SK-N-SH treated with all-trans-retinoic acid at 6 μM for 48 hours (cell line): ENCODE results near the gene ELP1.

Source experiments
- BACH2 ChIP-seq: fragments of 250-450 bp; sonication (Bioruptor Pico); IDR thresholded peaks from 2 replicates; pipeline ENCODE4 v1.9.0; 2021; ENCODE audit warnings: mild to moderate bottlenecking, borderline replicate concordance
- CSDC2 ChIP-seq: fragments of 250-450 bp; sonication (Bioruptor Pico); IDR thresholded peaks from 2 replicates; pipeline ENCODE4 v1.5.0; 2020; ENCODE audit warnings: mild to moderate bottlenecking, moderate library complexity
- OSR1 ChIP-seq: fragments of 250-450 bp; sonication (Bioruptor Pico); IDR thresholded peaks from 2 replicates; pipeline ENCODE4 v1.8.0; 2022; ENCODE audit warnings: moderate library complexity, mild to moderate bottlenecking, inconsistent platforms
- TOX ChIP-seq: fragments of 250-450 bp; sonication (Bioruptor Pico); IDR thresholded peaks from 2 replicates; pipeline ENCODE4 v1.8.0; 2021; ENCODE audit warnings: mild to moderate bottlenecking, moderate library complexity, borderline replicate concordance
- ZC3H10 ChIP-seq: fragments of 250-450 bp; sonication (Bioruptor Pico); IDR thresholded peaks from 2 replicates; pipeline ENCODE4 v1.5.1; 2021; ENCODE audit warnings: mild to moderate bottlenecking, moderate library complexity
- ZFP3 ChIP-seq: fragments of 250-450 bp; sonication (Bioruptor Pico); IDR thresholded peaks from 2 replicates; pipeline ENCODE4 v1.5.0; 2020; ENCODE audit warnings: mild to moderate bottlenecking, moderate library complexity
- ZNF565 ChIP-seq: fragments of 450-650 bp; formaldehyde crosslinking; conservative IDR thresholded peaks from 2 replicates; pipeline ENCODE4 v1.5.0; 2020; ENCODE audit warnings: low read depth, mild to moderate bottlenecking, moderate library complexity
- TF ChIP-seq, protein P1 (sequence below): fragments of 250-450 bp; sonication (Bioruptor Pico); IDR thresholded peaks from 2 replicates; pipeline ENCODE4 v1.8.0; 2020; ENCODE audit warnings: mild to moderate bottlenecking, moderate library complexity, borderline replicate concordance

DNA sequence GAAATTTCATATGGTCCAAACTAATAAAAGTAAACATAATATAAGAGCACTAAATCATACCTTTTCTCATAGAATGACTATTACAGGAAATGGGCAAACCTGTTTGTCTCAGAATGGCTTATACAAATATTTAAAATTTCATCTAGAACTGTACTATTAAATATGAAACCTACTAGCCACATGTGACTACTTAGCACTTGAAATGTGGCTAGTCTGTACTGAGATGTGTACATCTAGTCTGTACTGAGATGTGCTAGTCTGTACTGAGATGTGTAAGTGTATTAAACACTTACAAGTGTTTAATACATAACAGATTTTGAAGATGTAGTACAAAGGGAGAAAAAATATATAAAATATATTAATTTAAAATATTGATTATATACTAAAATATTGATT lies 22.7 kb upstream of the ELP1 start:
- TF ChIP-seq OSR1: no peak
- no peak for TF ChIP-seq CSDC2 (CRISPR knock-in tag)
- no peak for TF ChIP-seq ZNF565 (CRISPR knock-in tag)
- TF ChIP-seq ZC3H10 (CRISPR knock-in tag): no peak
- no peak for TF ChIP-seq TOX (CRISPR knock-in tag)
- no peak for TF ChIP-seq BACH2 (CRISPR knock-in tag)
- TF ChIP-seq, protein P1, sequence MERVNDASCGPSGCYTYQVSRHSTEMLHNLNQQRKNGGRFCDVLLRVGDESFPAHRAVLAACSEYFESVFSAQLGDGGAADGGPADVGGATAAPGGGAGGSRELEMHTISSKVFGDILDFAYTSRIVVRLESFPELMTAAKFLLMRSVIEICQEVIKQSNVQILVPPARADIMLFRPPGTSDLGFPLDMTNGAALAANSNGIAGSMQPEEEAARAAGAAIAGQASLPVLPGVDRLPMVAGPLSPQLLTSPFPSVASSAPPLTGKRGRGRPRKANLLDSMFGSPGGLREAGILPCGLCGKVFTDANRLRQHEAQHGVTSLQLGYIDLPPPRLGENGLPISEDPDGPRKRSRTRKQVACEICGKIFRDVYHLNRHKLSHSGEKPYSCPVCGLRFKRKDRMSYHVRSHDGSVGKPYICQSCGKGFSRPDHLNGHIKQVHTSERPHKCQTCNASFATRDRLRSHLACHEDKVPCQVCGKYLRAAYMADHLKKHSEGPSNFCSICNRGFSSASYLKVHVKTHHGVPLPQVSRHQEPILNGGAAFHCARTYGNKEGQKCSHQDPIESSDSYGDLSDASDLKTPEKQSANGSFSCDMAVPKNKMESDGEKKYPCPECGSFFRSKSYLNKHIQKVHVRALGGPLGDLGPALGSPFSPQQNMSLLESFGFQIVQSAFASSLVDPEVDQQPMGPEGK (CRISPR knock-in tag): no peak
- TF ChIP-seq ZFP3: no peak
